Activated CD8-positive, alpha-beta memory T cell treated with anti-CD3 and anti-CD28 coated beads, Interleukin-2, amount 10 ng/mL, durations not matched to agents 7 days and 5 days (primary cell): ENCODE measurements around the gene PCDH1. TPM values are rescaled to one million over a fixed set of nuclear protein-coding genes. Genes with fewer than 3 reads are reported as not detected.
A peak's percentile ranks its signal among the peaks of the same experiment; 100 is the strongest.

Source experiments
- ATAC-seq: fragments of 150-1000 bp; cut with Tn5 transposase; one replicate; pipeline ENCODE4 v1.10.0; 2021; ENCODE audit warnings: moderate library complexity
- CTCF ChIA-PET: fragments of 350-600 bp; sonication (Branson Sonifier 250); formaldehyde crosslinking; loops from one replicate; lab custom pipeline; 2021; ENCODE audit warnings: antibody characterized with exemption; lab: Charles Lee
- DNase-seq: peaks from one replicate; pipeline ENCODE4 v3.0.0-alpha.2; 2020
- H3K27ac Mint-ChIP-seq: one replicate; pipeline ENCODE4 v1.8.0; 2021; ENCODE audit warnings: mild to moderate bottlenecking, mixed read lengths
- H3K27me3 Mint-ChIP-seq: one replicate; pipeline ENCODE4 v1.8.0; 2021; ENCODE audit warnings: mixed read lengths
- H3K36me3 Mint-ChIP-seq: one replicate; pipeline ENCODE4 v1.8.0; 2021; ENCODE audit warnings: mild to moderate bottlenecking, mixed read lengths
- H3K4me1 Mint-ChIP-seq: one replicate; pipeline ENCODE4 v1.8.0; 2021; ENCODE audit warnings: mixed read lengths
- H3K4me3 Mint-ChIP-seq: one replicate; pipeline ENCODE4 v1.8.0; 2021; ENCODE audit warnings: mild to moderate bottlenecking, moderate library complexity, mixed read lengths
- H3K9me3 Mint-ChIP-seq: one replicate; pipeline ENCODE4 v1.8.0; 2022; ENCODE audit warnings: low read depth, mixed read lengths
- total RNA-seq, 2 experiments: library from RNA; stranded (reverse); gene quantifications; one replicate each; pipeline ENCODE4 v1.2.3, GENCODE V29; 2021

PCDH1 gene
- total RNA-seq, 2 experiments from 2014 or later: not detected

DNA sequence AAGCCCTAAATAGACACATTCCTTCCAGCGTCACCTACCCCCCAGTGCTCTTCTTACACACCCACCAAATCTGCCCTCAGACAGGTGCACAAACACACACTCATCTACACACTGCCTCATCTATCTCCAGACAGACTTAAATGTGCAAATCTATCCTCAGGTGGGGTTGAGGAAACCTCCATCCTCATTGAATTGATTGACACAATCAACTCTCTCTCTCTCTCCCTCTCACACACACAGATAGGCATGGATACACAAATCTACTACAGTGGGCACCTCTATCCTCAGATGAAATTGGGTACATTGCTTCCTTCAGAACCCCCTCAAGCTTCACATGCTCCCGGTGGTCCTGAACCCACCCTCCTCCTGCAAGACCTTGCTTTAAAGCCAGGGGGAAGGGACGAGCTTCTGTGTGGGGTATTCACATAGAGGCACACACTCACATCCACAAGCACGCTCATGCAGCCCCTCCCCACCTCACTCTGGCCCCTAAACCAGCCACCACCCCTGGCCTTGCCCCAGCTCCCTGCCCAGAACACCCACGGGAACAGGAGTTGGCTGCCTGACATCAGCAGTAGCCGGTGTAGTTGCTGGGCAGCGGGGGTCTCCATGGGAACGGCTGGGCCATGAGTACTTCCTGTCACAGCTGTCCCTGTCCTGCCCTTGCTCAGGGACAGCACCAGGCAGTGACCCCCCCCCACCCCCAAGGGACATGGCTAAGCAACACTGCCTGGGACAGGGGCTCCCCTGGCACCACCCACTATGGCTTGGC is 22.8 kb downstream of the PCDH1 start:
- H3K27me3 Mint-ChIP-seq: peaks cover 14% of the 10 kb centered on the region
- CTCF ChIA-PET: interaction anchor here (0.8 kb wide), 1 partner anchor 24 kb away, joined by 3 read pairs; no protein-coding TSS in a partner anchor
- no peak overlapping the region for H3K4me3 Mint-ChIP-seq
- no peak for ATAC-seq
- no peak for DNase-seq
- H3K27ac Mint-ChIP-seq: no peak overlapping the region
- no peaks in the 10 kb centered on the region for H3K9me3 Mint-ChIP-seq
- no peaks in the 10 kb centered on the region for H3K36me3 Mint-ChIP-seq
- no peaks in the 10 kb centered on the region for H3K4me1 Mint-ChIP-seq

DNA sequence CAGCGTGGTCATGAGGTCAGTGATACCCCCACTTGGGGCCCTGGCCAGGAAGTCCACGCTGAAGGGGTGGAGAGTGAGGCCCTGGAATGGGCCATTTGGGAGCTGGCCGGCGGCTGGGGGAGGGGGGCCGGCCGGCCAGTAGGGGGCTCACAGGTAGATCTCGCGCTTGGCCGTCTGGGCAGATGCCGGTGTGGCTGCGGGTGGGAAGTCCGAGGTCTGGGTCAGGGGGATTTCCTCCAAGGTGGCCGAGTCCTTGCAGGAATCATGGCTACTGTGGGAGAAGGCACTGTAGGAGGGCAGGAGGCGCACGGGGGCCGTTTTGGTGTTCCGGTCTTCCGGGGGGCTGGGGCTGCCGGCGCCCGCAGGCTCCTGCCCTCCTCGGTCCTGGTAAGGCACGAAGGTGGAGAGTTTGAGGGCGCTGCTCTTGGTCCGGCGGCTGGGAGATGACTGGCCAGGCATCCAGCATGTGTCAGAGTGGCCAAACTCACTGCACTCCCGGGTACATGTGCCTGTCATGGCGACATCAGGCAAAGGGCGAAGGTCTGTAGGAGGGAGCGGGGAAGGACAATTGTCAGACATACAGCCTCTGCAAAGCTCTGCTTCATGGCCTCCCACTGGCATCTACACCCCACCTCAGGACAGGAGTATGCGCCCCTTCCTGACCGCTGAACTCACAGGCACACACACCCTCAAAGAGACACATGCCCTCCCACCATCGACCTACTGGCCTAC is 24.1 kb downstream of the PCDH1 start:
- H3K27ac Mint-ChIP-seq: no peak overlapping the region
- CTCF ChIA-PET: no interaction called here
- H3K4me1 Mint-ChIP-seq: peaks cover 2% of the 10 kb centered on the region
- H3K9me3 Mint-ChIP-seq: no peaks in the 10 kb centered on the region
- no peaks in the 10 kb centered on the region for H3K36me3 Mint-ChIP-seq
- DNase-seq: no peak
- peaks cover 4% of the 10 kb centered on the region for H3K27me3 Mint-ChIP-seq
- H3K4me3 Mint-ChIP-seq: no peak overlapping the region
- no peak for ATAC-seq

DNA sequence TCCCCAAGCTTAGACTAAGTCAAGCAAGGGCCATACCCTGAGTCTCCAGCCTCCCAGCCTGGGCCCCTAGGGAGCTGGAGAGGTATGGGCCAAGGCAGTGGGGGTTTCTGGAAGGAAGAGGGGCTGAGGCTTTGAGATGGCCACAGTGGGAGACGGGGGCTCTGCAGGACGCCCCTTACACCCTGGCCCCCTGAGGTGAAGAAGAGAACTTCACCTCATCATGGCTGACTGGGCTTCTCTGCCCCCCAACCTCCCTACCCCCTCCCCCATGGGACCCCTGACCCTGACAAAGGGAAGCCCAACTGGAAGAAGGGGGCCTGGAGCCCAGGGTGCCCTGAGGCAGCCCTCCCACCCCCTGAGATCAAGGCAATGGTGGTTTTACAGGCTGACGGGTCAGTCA is 25.8 kb downstream of the PCDH1 start:
- peaks cover 9% of the 10 kb centered on the region for H3K4me1 Mint-ChIP-seq
- H3K4me3 Mint-ChIP-seq: no peak overlapping the region
- CTCF ChIA-PET: interaction anchor here (0.5 kb wide), 1 partner anchor 149 kb away, joined by 3 read pairs; no protein-coding TSS in a partner anchor
- DNase-seq (no peak), ATAC-seq (no peak)
- H3K36me3 Mint-ChIP-seq: no peaks in the 10 kb centered on the region
- peaks cover 2% of the 10 kb centered on the region for H3K27me3 Mint-ChIP-seq
- no peak overlapping the region for H3K27ac Mint-ChIP-seq
- H3K9me3 Mint-ChIP-seq: no peaks in the 10 kb centered on the region

GRCh38 chr5:141851195-141851874 is 26.9 kb downstream of the PCDH1 start:
- ATAC-seq (no peak), DNase-seq (no peak)
- Mint-ChIP-seq H3K4me1 (peaks cover 9% of the 10 kb centered on the region), H3K9me3 (no peaks in the 10 kb centered on the region), H3K27ac (no peak overlapping the region), H3K4me3 (no peak overlapping the region), H3K36me3 (no peaks in the 10 kb centered on the region), H3K27me3 (peaks cover 2% of the 10 kb centered on the region)
- CTCF ChIA-PET: no interaction called here

DNA sequence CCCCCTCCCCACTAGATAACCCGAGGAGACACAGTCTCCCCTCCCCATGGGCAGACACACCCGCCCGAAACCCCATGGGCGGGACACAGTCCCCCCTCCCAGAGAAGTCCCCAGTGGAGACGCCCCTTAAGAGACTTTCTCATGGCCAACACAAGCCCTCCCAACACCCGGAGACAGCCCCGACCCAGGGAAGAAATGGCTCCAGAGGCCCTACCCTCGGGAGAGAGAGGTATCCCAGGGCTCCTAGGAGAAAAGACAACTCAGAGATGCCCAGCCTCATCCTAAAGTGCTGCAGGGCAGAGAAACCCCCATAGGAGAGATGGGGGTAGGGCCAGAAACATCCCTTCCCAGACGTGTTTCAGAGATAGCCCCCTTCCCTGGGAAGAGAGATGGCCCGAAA is 27.4 kb downstream of the PCDH1 start:
- Mint-ChIP-seq H3K36me3 (no peaks in the 10 kb centered on the region), H3K27ac (no peak overlapping the region), H3K27me3 (peaks cover 2% of the 10 kb centered on the region), H3K9me3 (no peaks in the 10 kb centered on the region), H3K4me1 (peaks cover 13% of the 10 kb centered on the region), H3K4me3 (no peak overlapping the region)
- ATAC-seq (no peak), DNase-seq (no peak)
- CTCF ChIA-PET: interaction anchor here (0.8 to 2.3 kb wide), 6 partner anchors 10 to 168 kb away, joined by 3 to 9 read pairs (median 4); partner anchors contain the start of gene PCDH1

DNA sequence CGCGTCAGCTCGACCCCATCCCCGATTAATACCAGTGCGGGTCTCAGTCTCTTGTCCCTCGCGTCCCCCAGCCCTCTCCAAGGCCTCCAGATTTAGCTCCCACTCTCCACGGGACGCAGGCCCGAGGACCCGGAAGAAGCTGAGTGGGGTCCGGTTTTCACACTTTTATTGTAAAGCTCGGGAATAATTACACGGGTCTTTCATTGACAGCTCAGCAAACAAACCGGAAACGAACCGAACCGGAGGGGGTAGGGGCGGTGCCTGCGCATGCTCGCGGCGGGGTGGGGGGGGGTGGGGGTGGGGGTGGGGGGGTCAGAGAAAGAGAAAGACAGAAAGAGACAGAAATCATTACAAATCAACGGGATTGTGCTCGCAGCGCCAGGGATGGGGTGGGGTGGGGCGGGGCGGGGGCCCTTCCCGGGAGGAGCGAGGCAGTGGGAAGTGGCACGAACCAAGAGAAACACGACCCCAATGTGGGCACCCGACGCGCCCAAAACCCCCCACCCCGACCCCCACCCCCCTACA is 27.9 kb downstream of the PCDH1 start:
- no peaks in the 10 kb centered on the region for H3K9me3 Mint-ChIP-seq
- CTCF ChIA-PET: interaction anchor here (0.8 to 2.3 kb wide), 8 partner anchors 11 to 167 kb away, joined by 3 to 9 read pairs (median 4); partner anchors contain the start of gene PCDH1
- DNase-seq: peak; percentile 48
- H3K27ac Mint-ChIP-seq: peak overlapping the region; percentile 86
- no peaks in the 10 kb centered on the region for H3K36me3 Mint-ChIP-seq
- peaks cover 14% of the 10 kb centered on the region for H3K4me1 Mint-ChIP-seq
- peak overlapping the region; percentile 78 for H3K4me3 Mint-ChIP-seq
- peaks cover 2% of the 10 kb centered on the region for H3K27me3 Mint-ChIP-seq
- ATAC-seq: peak; percentile 5

- CTCF ChIA-PET: interaction anchor here (0.8 to 2.3 kb wide), 10 partner anchors 11 to 167 kb away, joined by 3 to 9 read pairs (median 4); partner anchors contain the start of gene PCDH1
- DNase-seq (peak; percentile 84), ATAC-seq (peak; percentile 89)
- Mint-ChIP-seq H3K27ac (peak overlapping the region; percentile 86), H3K9me3 (no peaks in the 10 kb centered on the region), H3K27me3 (peaks cover 2% of the 10 kb centered on the region), H3K36me3 (no peaks in the 10 kb centered on the region), H3K4me1 (peaks cover 14% of the 10 kb centered on the region), H3K4me3 (peak overlapping the region; percentile 78)
Measured at GRCh38 chr5:141849415-141850243, 28.6 kb downstream of the PCDH1 start.

- H3K4me3 Mint-ChIP-seq: peak overlapping the region; percentile 78
- peak; percentile 26 for ATAC-seq
- CTCF ChIA-PET: interaction anchor here (1.4 to 2.3 kb wide), 7 partner anchors 10 to 166 kb away, joined by 3 to 9 read pairs (median 5); partner anchors contain the start of gene PCDH1
- peak; percentile 65 for DNase-seq
- peaks cover 14% of the 10 kb centered on the region for H3K4me1 Mint-ChIP-seq
- no peaks in the 10 kb centered on the region for H3K9me3 Mint-ChIP-seq
- H3K27ac Mint-ChIP-seq: peak overlapping the region; percentile 86
- no peaks in the 10 kb centered on the region for H3K36me3 Mint-ChIP-seq
- peaks cover 7% of the 10 kb centered on the region for H3K27me3 Mint-ChIP-seq
Measured at GRCh38 chr5:141848744-141849414, 29.3 kb downstream of the PCDH1 start.

- no peak overlapping the region for H3K4me3 Mint-ChIP-seq
Measured at GRCh38 chr5:141846031-141846430, 32.2 kb downstream of the PCDH1 start.

DNA sequence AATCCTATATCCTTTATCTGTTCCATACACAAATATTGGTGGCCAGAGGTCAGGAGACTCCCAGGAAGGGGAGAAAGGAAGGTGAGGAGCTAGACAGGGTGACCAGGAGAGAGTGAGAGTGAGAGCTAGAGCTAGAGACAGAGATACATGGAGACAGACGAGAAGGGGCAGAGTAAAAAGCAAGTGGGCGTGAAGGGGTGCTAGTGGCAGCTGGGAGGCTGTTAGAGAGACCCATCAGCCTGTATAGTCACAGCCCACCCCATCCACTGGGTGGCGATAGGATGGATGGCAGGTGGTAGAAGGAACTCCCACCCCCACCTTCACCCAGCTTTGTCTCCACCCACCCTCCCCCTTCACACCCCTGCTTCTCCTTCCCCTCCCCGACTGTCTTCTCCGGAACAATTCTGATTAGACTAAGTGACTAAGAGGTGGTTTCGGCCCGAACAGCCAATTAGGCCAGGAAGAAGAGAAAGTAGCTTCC is 32.8 kb downstream of the PCDH1 start:
- Mint-ChIP-seq H3K27me3 (peaks cover 16% of the 10 kb centered on the region), H3K9me3 (no peaks in the 10 kb centered on the region), H3K27ac (no peak overlapping the region), H3K4me1 (peaks cover 14% of the 10 kb centered on the region), H3K4me3 (no peak overlapping the region), H3K36me3 (no peaks in the 10 kb centered on the region)
- DNase-seq: no peak
- CTCF ChIA-PET: interaction anchor here (0.6 to 1.1 kb wide), 2 partner anchors 73 to 124 kb away, joined by 3 read pairs; partner anchors contain the start of gene RNF14
- ATAC-seq: no peak

More at GRCh38 chr5:141846031-141846430, 32.2 kb downstream of the PCDH1 start:
- Mint-ChIP-seq H3K9me3 (no peaks in the 10 kb centered on the region), H3K27ac (no peak overlapping the region), H3K4me1 (peaks cover 14% of the 10 kb centered on the region), H3K36me3 (no peaks in the 10 kb centered on the region), H3K27me3 (peaks cover 16% of the 10 kb centered on the region)
- CTCF ChIA-PET: interaction anchor here (0.6 to 1.1 kb wide), 2 partner anchors 72 to 123 kb away, joined by 3 read pairs; partner anchors contain the start of gene RNF14
- no peak for ATAC-seq
- no peak for DNase-seq

DNA sequence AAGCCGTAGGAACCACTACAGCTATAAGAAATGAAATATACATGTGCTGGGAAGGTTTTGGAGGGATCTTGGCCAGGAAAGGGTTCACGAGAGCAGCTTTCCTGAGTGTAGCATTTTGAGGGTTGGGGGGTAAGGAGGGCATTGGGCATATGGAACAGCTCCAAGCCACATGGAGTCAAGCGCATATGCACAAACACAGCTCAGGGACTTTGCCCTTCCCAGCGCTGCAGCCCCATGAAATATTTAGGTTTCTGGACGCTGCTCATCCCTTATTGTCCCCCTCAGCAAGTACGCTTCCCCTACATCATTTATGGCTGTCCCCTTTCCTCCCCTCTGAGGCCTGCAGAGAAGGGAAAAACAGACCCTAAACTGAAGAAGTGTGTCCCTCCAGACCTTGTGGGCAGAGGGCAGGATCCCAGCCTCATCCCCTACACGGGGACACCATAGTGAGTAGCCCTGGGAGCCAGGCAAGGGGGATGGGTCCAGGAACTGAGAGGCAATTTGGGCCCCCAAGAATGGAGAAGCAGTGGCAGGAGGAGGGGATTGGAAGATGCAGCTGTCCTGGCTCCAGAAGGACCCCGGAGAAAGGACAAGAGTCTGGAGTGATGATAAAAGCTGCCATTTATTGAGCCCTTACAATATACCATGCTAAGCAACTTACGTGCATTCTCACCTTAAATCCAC is 33.7 kb downstream of the PCDH1 start:
- peaks cover 14% of the 10 kb centered on the region for H3K4me1 Mint-ChIP-seq
- no peak overlapping the region for H3K27ac Mint-ChIP-seq
- H3K9me3 Mint-ChIP-seq: no peaks in the 10 kb centered on the region
- H3K4me3 Mint-ChIP-seq: no peak overlapping the region
- H3K36me3 Mint-ChIP-seq: no peaks in the 10 kb centered on the region
- ATAC-seq (no peak), DNase-seq (no peak)
- CTCF ChIA-PET: interaction anchor here (0.7 kb wide), 1 partner anchor 117 kb away, joined by 3 read pairs; no protein-coding TSS in a partner anchor
- H3K27me3 Mint-ChIP-seq: peaks cover 16% of the 10 kb centered on the region
